ENCODE results near the gene FAM204A. TPM values are rescaled to one million over a fixed set of nuclear protein-coding genes. Genes with fewer than 3 reads are reported as not detected.

The FAM204A gene
- total RNA-seq, 2 donors from 2014 or later: 73.6 to 82.6 TPM

GRCh38 chr10:118256825-118257570, 85.1 kb downstream of the FAM204A start:
- intact Hi-C loops (cut with DNase I): no loop called here
- no peak for DNase-seq (ENCODE audit: low spot score)

DNA sequence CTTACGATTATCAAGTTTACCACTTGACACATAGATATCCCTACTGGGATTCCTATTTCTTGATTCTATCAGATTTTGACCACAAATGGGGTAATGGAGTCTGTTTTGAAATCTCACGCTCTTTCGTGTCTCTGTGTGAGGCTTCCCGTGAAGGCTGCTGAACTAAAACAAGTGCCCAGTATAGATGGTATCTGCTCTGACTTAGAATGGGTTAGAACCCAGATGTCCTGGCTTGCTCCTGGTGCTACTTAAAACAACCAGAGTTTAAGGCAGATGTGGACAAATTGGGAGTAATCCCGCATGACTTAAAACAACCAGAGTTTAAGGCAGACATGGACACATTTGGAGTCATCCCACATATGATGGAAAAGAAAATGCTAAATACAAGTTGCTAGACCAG, 85.9 kb downstream of the FAM204A start:
- intact Hi-C loops (cut with DNase I): no loop called here

GRCh38 chr10:118255355-118255754, 86.8 kb downstream of the FAM204A start:
- intact Hi-C loops (cut with DNase I): no loop called here

More for the DNA sequence above, 85.9 kb downstream of the FAM204A start:
- DNase-seq (ENCODE audit: low spot score): no peak

GRCh38 chr10:118254654-118255053, 87.5 kb downstream of the FAM204A start:
- intact Hi-C loops (cut with DNase I): no loop called here
- DNase-seq (ENCODE audit: low spot score): no peak

More at GRCh38 chr10:118255355-118255754, 86.8 kb downstream of the FAM204A start:
- DNase-seq (ENCODE audit: low spot score): no peak

DNA sequence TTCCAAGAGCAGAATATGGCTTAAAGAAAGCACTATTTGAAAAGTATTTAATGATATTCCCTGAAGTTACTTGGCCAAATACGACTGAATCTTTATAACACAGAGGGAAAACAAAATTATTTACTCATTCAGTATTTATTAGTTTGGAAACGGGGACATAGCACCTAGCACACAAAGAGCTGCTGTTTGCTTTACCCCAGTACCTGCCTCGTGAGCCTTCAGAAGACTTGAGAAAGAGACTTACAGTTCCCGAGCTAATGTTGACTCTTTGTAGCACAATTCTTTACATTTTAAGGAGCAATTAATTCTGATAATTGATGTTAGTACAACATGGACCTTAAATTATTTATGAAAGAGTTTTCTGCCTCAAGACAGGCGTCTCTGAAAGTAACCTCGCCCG, 88.7 kb downstream of the FAM204A start:
- intact Hi-C loops (cut with DNase I): no loop called here

GRCh38 chr10:118251791-118252190, 90.3 kb downstream of the FAM204A start:
- intact Hi-C loops (cut with DNase I): no loop called here
- DNase-seq (ENCODE audit: low spot score): no peak

More for the DNA sequence above, 88.7 kb downstream of the FAM204A start:
- no peak for DNase-seq (ENCODE audit: low spot score)

- intact Hi-C loops (cut with DNase I): no loop called here
These were observed 92.4 kb downstream of the FAM204A start for GRCh38 chr10:118249714-118250113.

More at GRCh38 chr10:118249714-118250113, 92.4 kb downstream of the FAM204A start:
- DNase-seq (ENCODE audit: low spot score): no peak

Data from posterior vena cava (tissue), 2 donors.